ENCODE measurements around the gene MYRIP. TPM values are rescaled to one million over a fixed set of nuclear protein-coding genes. Genes with fewer than 3 reads are reported as not detected.

The MYRIP gene
- total RNA-seq, 2 donors from 2014 or later: 4.2 to 7.1 TPM

DNA sequence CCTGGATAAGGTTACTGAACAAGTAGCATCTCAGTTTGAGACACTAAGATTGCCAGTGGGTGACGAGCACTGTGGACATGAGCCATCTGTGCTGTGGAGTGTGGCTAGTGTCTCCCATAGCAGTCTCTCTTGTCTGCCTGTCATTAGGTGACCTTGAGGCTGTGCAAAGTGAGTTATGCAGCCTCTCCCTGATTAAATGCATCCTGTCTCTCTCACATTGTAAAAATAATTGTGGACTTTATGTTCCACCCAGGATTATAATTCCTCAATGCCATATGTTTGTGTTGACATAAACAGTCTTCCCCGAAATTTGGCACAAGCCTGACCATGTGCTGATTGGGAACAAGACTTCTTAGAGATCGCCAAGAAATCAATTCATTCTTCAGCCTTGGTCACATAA lies 168.9 kb downstream of the MYRIP start:
- TF ChIP-seq, protein P1, sequence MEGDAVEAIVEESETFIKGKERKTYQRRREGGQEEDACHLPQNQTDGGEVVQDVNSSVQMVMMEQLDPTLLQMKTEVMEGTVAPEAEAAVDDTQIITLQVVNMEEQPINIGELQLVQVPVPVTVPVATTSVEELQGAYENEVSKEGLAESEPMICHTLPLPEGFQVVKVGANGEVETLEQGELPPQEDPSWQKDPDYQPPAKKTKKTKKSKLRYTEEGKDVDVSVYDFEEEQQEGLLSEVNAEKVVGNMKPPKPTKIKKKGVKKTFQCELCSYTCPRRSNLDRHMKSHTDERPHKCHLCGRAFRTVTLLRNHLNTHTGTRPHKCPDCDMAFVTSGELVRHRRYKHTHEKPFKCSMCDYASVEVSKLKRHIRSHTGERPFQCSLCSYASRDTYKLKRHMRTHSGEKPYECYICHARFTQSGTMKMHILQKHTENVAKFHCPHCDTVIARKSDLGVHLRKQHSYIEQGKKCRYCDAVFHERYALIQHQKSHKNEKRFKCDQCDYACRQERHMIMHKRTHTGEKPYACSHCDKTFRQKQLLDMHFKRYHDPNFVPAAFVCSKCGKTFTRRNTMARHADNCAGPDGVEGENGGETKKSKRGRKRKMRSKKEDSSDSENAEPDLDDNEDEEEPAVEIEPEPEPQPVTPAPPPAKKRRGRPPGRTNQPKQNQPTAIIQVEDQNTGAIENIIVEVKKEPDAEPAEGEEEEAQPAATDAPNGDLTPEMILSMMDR (IDR thresholded peaks at IDR 0.05): no peak
- no peaks in the 10 kb centered on the region for H3K4me1 ChIP-seq
- H3K27me3 ChIP-seq: no peaks in the 10 kb centered on the region
- H3K9me3 ChIP-seq: peaks cover 0 to 5% of the 10 kb centered on the region in 2 donors
- no peak for DNase-seq (ENCODE audit: low spot score)
- H3K36me3 ChIP-seq: no peaks in the 10 kb centered on the region
- no peak overlapping the region for H3K4me3 ChIP-seq
- no peak overlapping the region for H3K27ac ChIP-seq

DNA sequence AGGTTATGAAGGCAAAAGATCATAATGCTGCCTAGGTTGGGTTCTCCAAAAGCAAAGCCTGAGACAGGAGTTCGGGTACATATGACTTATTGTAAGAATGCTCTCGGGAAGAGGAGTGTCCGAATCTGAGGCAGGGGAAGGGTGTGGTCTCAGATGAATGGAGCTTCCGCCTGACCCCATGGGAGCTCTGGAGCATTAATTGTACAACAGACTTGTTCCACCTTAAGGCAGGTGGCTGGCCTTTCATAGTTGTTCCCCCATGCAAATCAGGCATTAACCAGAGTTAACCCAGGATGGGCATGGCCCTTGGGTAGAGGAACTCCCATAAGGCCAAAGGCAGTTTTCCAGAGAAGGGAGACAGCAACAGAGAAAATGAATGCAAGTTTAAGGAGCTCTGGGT lies 170.6 kb downstream of the MYRIP start:
- TF ChIP-seq, protein P1 (IDR thresholded peaks at IDR 0.05): no peak
- no peak for DNase-seq (ENCODE audit: low spot score)
- no peaks in the 10 kb centered on the region for H3K27me3 ChIP-seq
- H3K4me3 ChIP-seq: no peak overlapping the region
- no peaks in the 10 kb centered on the region for H3K36me3 ChIP-seq
- no peaks in the 10 kb centered on the region for H3K4me1 ChIP-seq
- peaks cover 0 to 5% of the 10 kb centered on the region in 2 donors for H3K9me3 ChIP-seq
- no peak overlapping the region for H3K27ac ChIP-seq

DNA sequence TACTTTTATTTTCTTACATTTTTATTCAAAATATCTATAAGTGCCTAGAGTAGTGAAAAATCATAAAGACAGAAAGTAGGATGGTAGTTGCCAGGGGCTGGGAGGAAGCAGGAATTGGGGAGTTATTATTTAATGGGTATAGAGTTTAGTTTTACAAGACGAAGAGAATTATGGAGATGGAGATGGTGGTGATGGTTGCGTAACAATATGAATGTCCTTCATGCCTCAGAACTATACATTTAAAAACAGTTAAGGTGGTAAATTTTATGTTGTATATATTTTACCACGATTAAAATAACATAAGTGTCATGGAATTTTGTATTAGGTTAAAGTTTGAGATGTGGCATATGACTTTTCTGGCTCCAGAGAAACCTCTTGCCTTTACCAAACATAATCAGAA lies 171.4 kb downstream of the MYRIP start:
- DNase-seq (ENCODE audit: low spot score): no peak
- peaks cover 0 to 5% of the 10 kb centered on the region in 2 donors for H3K9me3 ChIP-seq
- no peaks in the 10 kb centered on the region for H3K36me3 ChIP-seq
- TF ChIP-seq, protein P1 (IDR thresholded peaks at IDR 0.05): no peak
- H3K4me3 ChIP-seq: no peak overlapping the region
- H3K27ac ChIP-seq: no peak overlapping the region
- no peaks in the 10 kb centered on the region for H3K4me1 ChIP-seq
- no peaks in the 10 kb centered on the region for H3K27me3 ChIP-seq

DNA sequence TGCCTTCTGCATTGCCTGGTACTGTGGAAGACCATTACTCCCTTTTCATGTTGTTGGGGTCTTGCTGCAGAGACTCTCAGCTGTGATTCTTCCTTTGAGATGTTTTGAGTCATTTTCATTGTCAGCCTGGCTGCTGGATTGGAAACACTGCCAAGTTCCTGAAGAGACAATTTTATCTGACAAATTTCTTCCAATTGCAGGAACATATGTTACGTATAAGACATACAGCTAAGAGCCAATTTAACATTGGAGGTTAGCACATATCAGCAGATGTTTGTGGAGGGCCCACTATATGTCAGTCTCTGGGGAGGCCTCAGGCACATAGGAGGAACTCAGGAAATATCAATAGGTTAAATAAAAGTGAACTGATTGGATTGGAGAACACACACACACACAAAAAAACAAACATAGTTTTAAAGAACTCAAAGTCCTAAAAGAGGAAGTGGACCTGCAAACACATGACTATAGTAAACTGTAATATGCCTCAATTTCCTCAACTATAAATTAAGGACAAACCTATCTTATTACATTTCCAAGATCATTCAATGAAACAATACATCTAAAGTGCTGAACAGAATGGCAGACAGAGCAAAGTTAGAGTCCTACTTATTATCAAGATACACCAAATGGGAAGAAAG lies 172.3 kb downstream of the MYRIP start:
- no peaks in the 10 kb centered on the region for H3K36me3 ChIP-seq
- no peak overlapping the region for H3K27ac ChIP-seq
- peaks cover 0 to under 1% of the 10 kb centered on the region in 2 donors for H3K9me3 ChIP-seq
- TF ChIP-seq, protein P1 (IDR thresholded peaks at IDR 0.05): no peak
- no peaks in the 10 kb centered on the region for H3K27me3 ChIP-seq
- H3K4me3 ChIP-seq: no peak overlapping the region
- H3K4me1 ChIP-seq: no peaks in the 10 kb centered on the region
- DNase-seq (ENCODE audit: low spot score): no peak

DNA sequence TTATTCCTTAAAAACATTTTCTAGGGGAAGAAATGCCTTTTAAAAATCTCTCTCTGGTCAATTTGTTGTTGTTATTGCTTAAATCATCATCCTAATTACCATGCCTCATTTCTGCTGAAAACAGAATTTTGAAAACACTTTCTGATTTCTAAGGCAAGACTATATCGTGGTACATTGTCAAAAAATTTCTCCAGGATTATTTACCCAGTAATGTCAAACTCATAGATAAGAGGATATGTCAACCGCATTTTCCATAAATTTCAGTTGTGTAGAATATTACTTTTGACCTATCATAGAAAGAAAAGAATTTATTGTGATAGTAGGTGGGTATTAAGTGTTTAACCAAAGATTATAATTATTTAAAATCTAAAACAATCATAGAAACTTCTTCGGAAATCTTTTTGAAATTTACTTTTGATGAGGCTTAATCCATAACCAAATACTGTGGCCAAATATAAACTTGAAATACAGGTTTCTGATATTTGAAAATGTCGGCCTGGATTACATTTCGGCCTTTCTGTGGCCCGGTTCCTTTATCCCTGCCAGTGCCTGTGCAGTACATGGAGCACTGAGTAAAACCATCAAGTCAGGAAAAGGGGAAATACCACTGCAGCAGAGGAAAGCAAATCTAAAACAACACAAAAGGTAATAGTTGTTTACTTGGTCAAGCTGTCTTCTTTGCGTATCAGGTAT lies 173.4 kb downstream of the MYRIP start:
- no peak overlapping the region for H3K4me3 ChIP-seq
- H3K36me3 ChIP-seq: no peaks in the 10 kb centered on the region
- no peaks in the 10 kb centered on the region for H3K27me3 ChIP-seq
- H3K27ac ChIP-seq: no peak overlapping the region
- no peak for DNase-seq (ENCODE audit: low spot score)
- TF ChIP-seq, protein P1 (IDR thresholded peaks at IDR 0.05): no peak
- no peaks in the 10 kb centered on the region for H3K4me1 ChIP-seq
- H3K9me3 ChIP-seq: no peaks in the 10 kb centered on the region

Measured in right atrium auricular region (tissue), 2 donors.